ENCODE data around the gene CHRM1.

Gene CHRM1

GRCh38 chr11:62919476-62919875, 1.7 kb downstream of the CHRM1 start:
- H3K36me3 ChIP-seq = no peaks in the 10 kb centered on the region
- no peak for TF ChIP-seq CTCF (IDR thresholded peaks at IDR 0.05)
- peaks cover 0 to 34% of the 10 kb centered on the region in 2 donors for H3K27me3 ChIP-seq
- intact Hi-C loops (cut with DNase I; ENCODE audit: low total_unique reads) = no loop called here
- peaks cover 0 to 36% (median 26%) of the 10 kb centered on the region in 4 donors for H3K4me1 ChIP-seq
- H3K27ac ChIP-seq = no peak overlapping the region
- no peaks in the 10 kb centered on the region for H3K9me3 ChIP-seq
- DNase-seq = no peak
- no peak overlapping the region for H3K4me3 ChIP-seq

- intact Hi-C loops (cut with DNase I; ENCODE audit: low total_unique reads) = no loop called here
- peaks cover 0 to 28% (median 19%) of the 10 kb centered on the region in 4 donors for H3K4me1 ChIP-seq
- no peak for DNase-seq
- no peak overlapping the region for H3K4me3 ChIP-seq
- TF ChIP-seq CTCF (IDR thresholded peaks at IDR 0.05) = no peak
- H3K27ac ChIP-seq = no peak overlapping the region
- H3K9me3 ChIP-seq = no peaks in the 10 kb centered on the region
- H3K36me3 ChIP-seq = no peaks in the 10 kb centered on the region
- H3K27me3 ChIP-seq = peaks cover 0 to 25% of the 10 kb centered on the region in 2 donors
Observed at GRCh38 chr11:62918531-62918930, 2.6 kb downstream of the CHRM1 start.

- Histone ChIP-seq H3K27me3 (peaks cover 0 to 20% of the 10 kb centered on the region in 2 donors), H3K4me1 (peaks cover 0 to 23% (median 13%) of the 10 kb centered on the region in 4 donors), H3K4me3 (no peak overlapping the region), H3K36me3 (no peaks in the 10 kb centered on the region), H3K27ac (no peak overlapping the region), H3K9me3 (no peaks in the 10 kb centered on the region)
- TF ChIP-seq CTCF (IDR thresholded peaks at IDR 0.05) = no peak
- intact Hi-C loops (cut with DNase I; ENCODE audit: low total_unique reads) = no loop called here
- DNase-seq = no peak
Observed at GRCh38 chr11:62917906-62918502, 3.2 kb downstream of the CHRM1 start.

- intact Hi-C loops (cut with DNase I; ENCODE audit: low total_unique reads) = no loop called here
- Histone ChIP-seq H3K4me1 (peaks cover 0 to 6% (median 2%) of the 10 kb centered on the region in 4 donors), H3K27ac (no peak overlapping the region), H3K27me3 (no peaks in the 10 kb centered on the region), H3K36me3 (no peaks in the 10 kb centered on the region), H3K9me3 (no peaks in the 10 kb centered on the region), H3K4me3 (no peak overlapping the region)
- no peak for TF ChIP-seq CTCF (IDR thresholded peaks at IDR 0.05)
- DNase-seq = no peak
Observed at GRCh38 chr11:62914416-62914815, 6.7 kb downstream of the CHRM1 start.

GRCh38 chr11:62912268-62912667, 8.9 kb downstream of the CHRM1 start:
- Histone ChIP-seq H3K4me3 (no peak overlapping the region), H3K27me3 (no peaks in the 10 kb centered on the region), H3K27ac (no peak overlapping the region), H3K9me3 (no peaks in the 10 kb centered on the region), H3K4me1 (peaks cover 0 to 19% (median 15%) of the 10 kb centered on the region in 4 donors), H3K36me3 (no peaks in the 10 kb centered on the region)
- DNase-seq = no peak
- no peak for TF ChIP-seq CTCF (IDR thresholded peaks at IDR 0.05)
- intact Hi-C loops (cut with DNase I; ENCODE audit: low total_unique reads) = no loop called here
